Peyer's patch (tissue), 4 donors: ENCODE results near the gene PLA2G6. TPM values are rescaled to one million over a fixed set of nuclear protein-coding genes. Genes with fewer than 3 reads are reported as not detected.

Experiments used
- DNase-seq, 3 donors: peaks; one replicate each; pipeline ENCODE4 v3.0.0-alpha.2; 2017 to 2019
- H3K27ac ChIP-seq, 4 donors: fragments of 200-600 bp; sonication (generic); one replicate each; pipeline ENCODE4 v1.5.1; 2016 to 2019
- H3K27me3 ChIP-seq, 2 donors: fragments of 200-600 bp; sonication (generic); one replicate each; pipeline ENCODE4 v1.5.1; 2019
- H3K36me3 ChIP-seq, 3 donors: fragments of 200-600 bp; sonication (generic); one replicate each; pipeline ENCODE4 v1.5.1; 2016 to 2019
- H3K4me1 ChIP-seq, 4 donors: fragments of 200-600 bp; sonication (generic); one replicate each; pipeline ENCODE4 v1.5.1; 2016 to 2019
- H3K4me3 ChIP-seq, 4 donors: fragments of 200-600 bp; sonication (generic); 1 replicate in 3 of 4; 2 replicates in 1 of 4; pipeline ENCODE4 v1.5.1; 2016 to 2019; ENCODE audit warnings: mild to moderate bottlenecking in 1 of 4
- H3K9me3 ChIP-seq, 4 donors: fragments of 200-600 bp; sonication (generic); one replicate each; pipeline ENCODE4 v1.5.1; 2016 to 2019; ENCODE audit warnings: mild to moderate bottlenecking in 1 of 4
- POLR2A ChIP-seq, 2 donors: fragments of 450-650 bp; IDR thresholded peaks; one replicate each; pipeline ENCODE4 v1.5.1; 2017; ENCODE audit warnings: antibody characterized with exemption in 2 of 2, mild to moderate bottlenecking in 2 of 2, moderate library complexity in 2 of 2
- total RNA-seq, 4 donors: library from RNA; depleted of rRNA; stranded (reverse); fragments of >200 nt; gene quantifications; one replicate each; pipeline ENCODE4 v1.1.0, GENCODE V29; 2016
- TF ChIP-seq, protein P1 (sequence below), 6 experiments: fragments of 450-650 bp in 4 of 6; fragments of 200-600 bp in 2 of 6; sonication (generic) in 1 of 6; IDR thresholded peaks; one replicate each; pipeline ENCODE4 v1.5.1; 2017 to 2019; ENCODE audit warnings: antibody characterized with exemption in 6 of 6, mild to moderate bottlenecking in 3 of 6, moderate library complexity in 1 of 6

The PLA2G6 gene
- total RNA-seq, 4 donors from 2014 or later = 19.3 to 102 (median 60.6) TPM

DNA sequence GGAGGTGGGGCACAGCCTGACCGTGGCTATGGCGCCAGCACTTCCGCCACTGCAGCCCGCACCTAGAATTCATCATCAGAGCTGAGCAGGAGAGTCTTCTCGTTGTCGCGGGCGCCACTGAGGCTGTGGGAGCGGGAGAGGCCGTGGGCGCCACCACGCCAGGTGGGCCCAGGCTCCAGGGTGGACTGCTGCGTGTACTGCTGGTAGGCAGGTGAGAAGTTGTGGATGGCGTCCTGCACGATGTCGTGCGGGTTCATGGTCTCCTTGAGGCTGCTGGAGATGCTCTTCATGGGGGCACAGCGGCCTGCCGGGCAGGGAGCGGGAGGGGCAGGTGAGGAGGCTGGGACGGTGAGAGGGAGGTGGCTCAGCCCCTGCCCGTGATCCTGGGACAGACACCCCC is 39.8 kb upstream of the PLA2G6 start:
- Histone ChIP-seq H3K4me3 (no peak overlapping the region), H3K36me3 (peaks cover 0 to 47% (median 0%) of the 10 kb centered on the region in 3 donors), H3K9me3 (no peaks in the 10 kb centered on the region), H3K27me3 (no peaks in the 10 kb centered on the region), H3K27ac (no peak overlapping the region), H3K4me1 (peaks cover 4 to 22% (median 5%) of the 10 kb centered on the region in 4 donors)
- DNase-seq = no peak
- TF ChIP-seq, protein P1, sequence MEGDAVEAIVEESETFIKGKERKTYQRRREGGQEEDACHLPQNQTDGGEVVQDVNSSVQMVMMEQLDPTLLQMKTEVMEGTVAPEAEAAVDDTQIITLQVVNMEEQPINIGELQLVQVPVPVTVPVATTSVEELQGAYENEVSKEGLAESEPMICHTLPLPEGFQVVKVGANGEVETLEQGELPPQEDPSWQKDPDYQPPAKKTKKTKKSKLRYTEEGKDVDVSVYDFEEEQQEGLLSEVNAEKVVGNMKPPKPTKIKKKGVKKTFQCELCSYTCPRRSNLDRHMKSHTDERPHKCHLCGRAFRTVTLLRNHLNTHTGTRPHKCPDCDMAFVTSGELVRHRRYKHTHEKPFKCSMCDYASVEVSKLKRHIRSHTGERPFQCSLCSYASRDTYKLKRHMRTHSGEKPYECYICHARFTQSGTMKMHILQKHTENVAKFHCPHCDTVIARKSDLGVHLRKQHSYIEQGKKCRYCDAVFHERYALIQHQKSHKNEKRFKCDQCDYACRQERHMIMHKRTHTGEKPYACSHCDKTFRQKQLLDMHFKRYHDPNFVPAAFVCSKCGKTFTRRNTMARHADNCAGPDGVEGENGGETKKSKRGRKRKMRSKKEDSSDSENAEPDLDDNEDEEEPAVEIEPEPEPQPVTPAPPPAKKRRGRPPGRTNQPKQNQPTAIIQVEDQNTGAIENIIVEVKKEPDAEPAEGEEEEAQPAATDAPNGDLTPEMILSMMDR (IDR thresholded peaks at IDR 0.05) = no peak
- no peak for TF ChIP-seq POLR2A (IDR thresholded peaks at IDR 0.05)

DNA sequence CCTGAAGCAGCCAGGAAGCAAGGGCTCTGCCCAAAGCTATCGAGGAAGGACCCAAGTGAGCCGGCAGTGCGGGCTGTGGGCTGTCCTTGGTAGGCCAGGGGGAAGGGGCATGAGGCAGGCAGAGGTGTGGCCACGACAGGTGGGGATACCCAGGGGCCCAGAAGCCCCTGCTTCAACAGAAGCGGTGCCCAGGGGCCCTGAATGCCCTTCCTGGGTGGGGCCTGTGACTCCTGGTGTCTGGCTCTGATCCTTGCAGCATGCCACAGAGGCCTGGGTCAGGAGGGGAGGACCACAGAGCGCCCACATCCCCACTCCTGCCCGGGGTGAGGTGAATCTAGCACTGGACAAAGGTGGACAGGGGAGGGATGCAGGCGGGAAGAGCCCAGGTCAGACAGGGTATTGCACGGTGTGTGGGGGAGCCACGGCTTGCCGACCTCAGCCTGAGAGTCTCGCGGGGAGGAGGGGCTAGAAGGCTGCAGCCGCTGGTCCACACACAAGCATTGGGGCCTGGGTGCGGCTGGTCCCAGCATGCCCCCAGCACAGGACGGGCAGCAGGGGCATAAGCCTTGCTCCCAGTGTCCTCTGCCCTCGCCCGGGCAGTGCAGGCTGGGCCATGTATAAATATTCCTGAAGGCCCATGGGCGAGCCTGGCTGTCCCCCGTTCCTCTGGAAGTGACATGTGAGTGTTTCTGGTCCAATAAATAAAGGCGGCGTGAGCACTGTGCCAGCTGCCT is 39.2 kb upstream of the PLA2G6 start:
- peaks cover 4 to 22% (median 5%) of the 10 kb centered on the region in 4 donors for H3K4me1 ChIP-seq

DNA sequence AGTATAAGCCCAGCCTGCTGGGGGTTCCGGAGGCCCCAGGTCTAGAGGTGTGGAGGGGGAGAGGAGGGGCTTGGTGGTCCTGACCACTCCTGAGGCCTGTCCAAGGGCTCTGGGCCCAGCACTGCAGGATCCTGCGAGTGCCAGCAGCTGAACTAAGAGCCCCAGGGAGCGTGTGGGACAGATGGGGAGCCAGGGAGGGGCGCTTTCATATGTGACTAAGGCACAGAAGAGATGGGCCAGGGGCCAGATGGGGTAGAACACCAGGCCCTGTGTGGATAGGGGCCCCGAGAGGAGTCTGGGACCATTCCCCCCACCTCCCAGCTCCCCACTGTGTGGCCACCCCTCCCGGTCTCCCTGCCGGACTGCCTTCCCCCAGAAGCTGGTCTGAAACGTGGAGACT is 38.5 kb upstream of the PLA2G6 start:
- H3K36me3 ChIP-seq = peaks cover 0 to 34% (median 0%) of the 10 kb centered on the region in 3 donors
- TF ChIP-seq, protein P1 (IDR thresholded peaks at IDR 0.05) = no peak
- no peak for TF ChIP-seq POLR2A (IDR thresholded peaks at IDR 0.05)
- peak overlapping the region in 2 of 4 donors; percentile 35 to 77 for H3K27ac ChIP-seq

More for the DNA sequence above, 39.2 kb upstream of the PLA2G6 start:
- peak overlapping the region in 1 of 4 donors; percentile 77 for H3K27ac ChIP-seq
- DNase-seq = no peak
- no peaks in the 10 kb centered on the region for H3K9me3 ChIP-seq
- peaks cover 0 to 41% (median 0%) of the 10 kb centered on the region in 3 donors for H3K36me3 ChIP-seq
- TF ChIP-seq, protein P1 (IDR thresholded peaks at IDR 0.05) = no peak
- no peak for TF ChIP-seq POLR2A (IDR thresholded peaks at IDR 0.05)
- H3K4me3 ChIP-seq = no peak overlapping the region
- no peaks in the 10 kb centered on the region for H3K27me3 ChIP-seq

DNA sequence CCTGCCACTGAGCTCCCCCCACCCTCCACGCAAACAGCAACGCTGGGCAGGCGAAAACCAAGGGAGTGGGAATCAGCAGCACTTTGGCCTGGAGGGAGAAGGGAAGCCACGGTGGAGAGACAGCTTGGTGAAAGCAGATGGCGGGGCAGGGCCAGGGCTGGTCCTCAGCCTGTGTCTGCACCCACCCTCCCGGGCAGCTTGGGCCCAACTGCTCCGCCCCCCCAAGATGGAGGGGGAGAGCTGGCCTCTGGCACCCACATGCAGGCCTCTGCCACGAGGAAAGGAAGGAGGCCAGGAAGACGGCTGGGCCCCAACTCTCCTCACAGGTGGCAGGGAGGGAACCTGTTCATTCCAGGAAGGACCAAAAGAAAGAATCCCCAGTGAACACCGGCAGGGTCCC is 38.0 kb upstream of the PLA2G6 start:
- Histone ChIP-seq H3K27me3 (no peaks in the 10 kb centered on the region), H3K27ac (peak overlapping the region in 3 of 4 donors; percentile 35 to 77 (median 71)), H3K4me3 (no peak overlapping the region), H3K4me1 (peaks cover 4 to 23% (median 5%) of the 10 kb centered on the region in 4 donors), H3K9me3 (no peaks in the 10 kb centered on the region), H3K36me3 (peaks cover 0 to 29% (median 0%) of the 10 kb centered on the region in 3 donors)
- no peak for DNase-seq
- TF ChIP-seq, protein P1 (IDR thresholded peaks at IDR 0.05) = no peak
- TF ChIP-seq POLR2A (IDR thresholded peaks at IDR 0.05) = no peak

More for the DNA sequence above, 38.5 kb upstream of the PLA2G6 start:
- no peak for DNase-seq
- H3K9me3 ChIP-seq = no peaks in the 10 kb centered on the region
- H3K4me3 ChIP-seq = no peak overlapping the region
- no peaks in the 10 kb centered on the region for H3K27me3 ChIP-seq
- peaks cover 4 to 22% (median 5%) of the 10 kb centered on the region in 4 donors for H3K4me1 ChIP-seq

DNA sequence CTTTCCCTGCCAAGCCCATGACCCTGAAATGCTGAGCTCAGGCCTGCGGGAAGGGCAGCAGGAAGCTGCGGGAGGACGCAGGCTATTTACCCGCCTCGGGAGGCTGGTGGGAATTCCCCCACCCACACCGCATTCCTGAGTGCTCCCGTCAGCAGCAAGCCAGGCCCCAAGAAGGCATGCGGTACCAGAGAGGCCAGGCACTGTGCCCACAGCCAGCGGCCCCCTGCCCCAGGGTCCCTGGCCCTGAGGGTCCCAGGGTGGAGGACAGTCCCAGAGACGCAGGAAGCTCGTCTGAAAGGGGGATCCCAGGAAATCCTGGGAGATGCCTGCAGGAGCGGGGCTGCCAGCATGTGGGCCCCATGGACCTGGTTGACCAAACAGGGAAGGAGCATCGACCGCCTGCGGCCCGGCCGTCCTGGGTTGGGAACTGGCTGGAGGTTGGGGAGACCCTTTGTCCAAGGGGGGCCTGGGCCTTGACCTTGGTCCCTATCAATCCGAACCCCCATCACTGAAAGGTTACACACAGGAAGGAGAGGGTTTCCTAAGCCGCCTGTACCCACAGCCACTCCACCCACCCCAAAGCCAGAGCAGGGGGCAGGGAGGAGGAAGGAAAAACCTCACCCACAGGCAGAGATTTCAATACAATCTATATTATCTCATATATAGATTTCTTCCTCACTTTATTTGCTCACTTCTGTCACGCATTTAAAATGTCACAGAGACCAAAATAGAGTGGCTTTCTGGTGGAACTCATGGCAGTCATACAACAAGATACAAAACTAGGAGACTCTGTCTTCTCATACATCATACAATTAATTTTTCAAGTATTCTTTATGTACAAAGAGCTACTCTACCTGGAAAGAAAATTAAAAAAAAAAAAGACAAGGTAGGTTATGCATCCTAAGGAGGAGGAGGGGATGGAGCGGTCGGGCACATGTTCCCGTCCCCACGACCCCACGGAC is 37.3 kb upstream of the PLA2G6 start:
- H3K36me3 ChIP-seq = peaks cover 0 to 22% (median 0%) of the 10 kb centered on the region in 3 donors
- TF ChIP-seq, protein P1 (IDR thresholded peaks at IDR 0.05) = no peak
- no peak for TF ChIP-seq POLR2A (IDR thresholded peaks at IDR 0.05)
- peak overlapping the region; percentile 55 to 78 (median 74) for H3K27ac ChIP-seq
- H3K9me3 ChIP-seq = no peaks in the 10 kb centered on the region
- H3K4me3 ChIP-seq = no peak overlapping the region
- H3K27me3 ChIP-seq = no peaks in the 10 kb centered on the region
- peaks cover 4 to 30% (median 5%) of the 10 kb centered on the region in 4 donors for H3K4me1 ChIP-seq
- DNase-seq = peak in 2 of 3 donors; percentile 83 to 85
